GM19238 (cell line): Measurements from ENCODE around the gene POLE2.
"Not testable (repeated sequence)": the region's sequence is repeated elsewhere in the genome, so short reads cannot be mapped to it uniquely, and the experiment has no call there.

Experiments used
- DNase-seq: peaks from one replicate; pipeline ENCODE4 v3.0.0; 2011; ENCODE audit warnings: low spot score; ENCODE audit not compliant: insufficient read length

Gene POLE2

DNA sequence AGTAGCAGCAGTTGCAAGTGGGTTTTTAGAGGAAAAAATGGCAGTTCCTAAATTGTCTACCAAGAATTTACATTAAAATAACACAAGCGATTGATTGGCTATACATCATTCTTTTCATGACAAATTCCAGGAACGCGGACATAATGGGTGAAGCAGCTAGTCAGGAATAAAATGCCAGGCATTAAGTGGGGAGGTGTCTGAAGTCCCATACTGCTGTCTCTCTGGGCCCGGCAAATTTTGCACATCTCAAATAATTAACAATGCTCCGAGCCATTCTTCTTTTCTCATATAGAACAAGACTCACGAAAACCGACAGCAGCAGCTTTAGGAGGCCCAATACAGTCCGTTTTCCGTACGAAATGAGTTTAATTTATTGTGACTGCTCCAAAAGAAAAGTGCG is 68.3 kb downstream of the POLE2 start:
- DNase-seq: no peak

- DNase-seq: not testable (repeated sequence)
Measured at GRCh38 chr14:49619273-49619672, 68.7 kb downstream of the POLE2 start.

- no peak for DNase-seq
Measured at GRCh38 chr14:49617852-49618519, 70.0 kb downstream of the POLE2 start.

- no peak for DNase-seq
Measured at GRCh38 chr14:49615776-49616175, 72.2 kb downstream of the POLE2 start.

GRCh38 chr14:49614196-49614595 is 73.8 kb downstream of the POLE2 start:
- no peak for DNase-seq

- DNase-seq: no peak
Measured at GRCh38 chr14:49612671-49613070, 75.3 kb downstream of the POLE2 start.

- no peak for DNase-seq
Measured at GRCh38 chr14:49612251-49612650, 75.8 kb downstream of the POLE2 start.

DNA sequence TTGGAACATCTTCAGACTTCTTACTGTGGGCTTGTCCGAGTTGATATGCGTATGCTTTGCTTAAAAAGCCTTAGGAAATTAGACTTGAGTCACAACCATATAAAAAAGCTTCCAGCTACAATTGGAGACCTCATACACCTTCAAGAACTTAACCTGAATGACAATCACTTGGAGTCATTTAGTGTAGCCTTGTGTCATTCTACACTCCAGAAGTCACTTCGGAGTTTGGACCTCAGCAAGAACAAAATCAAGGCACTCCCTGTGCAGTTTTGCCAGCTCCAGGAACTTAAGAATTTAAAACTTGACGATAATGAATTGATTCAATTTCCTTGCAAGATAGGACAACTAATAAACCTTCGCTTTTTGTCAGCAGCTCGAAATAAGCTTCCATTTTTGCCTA is 80.4 kb downstream of the POLE2 start:
- DNase-seq: no peak

DNA sequence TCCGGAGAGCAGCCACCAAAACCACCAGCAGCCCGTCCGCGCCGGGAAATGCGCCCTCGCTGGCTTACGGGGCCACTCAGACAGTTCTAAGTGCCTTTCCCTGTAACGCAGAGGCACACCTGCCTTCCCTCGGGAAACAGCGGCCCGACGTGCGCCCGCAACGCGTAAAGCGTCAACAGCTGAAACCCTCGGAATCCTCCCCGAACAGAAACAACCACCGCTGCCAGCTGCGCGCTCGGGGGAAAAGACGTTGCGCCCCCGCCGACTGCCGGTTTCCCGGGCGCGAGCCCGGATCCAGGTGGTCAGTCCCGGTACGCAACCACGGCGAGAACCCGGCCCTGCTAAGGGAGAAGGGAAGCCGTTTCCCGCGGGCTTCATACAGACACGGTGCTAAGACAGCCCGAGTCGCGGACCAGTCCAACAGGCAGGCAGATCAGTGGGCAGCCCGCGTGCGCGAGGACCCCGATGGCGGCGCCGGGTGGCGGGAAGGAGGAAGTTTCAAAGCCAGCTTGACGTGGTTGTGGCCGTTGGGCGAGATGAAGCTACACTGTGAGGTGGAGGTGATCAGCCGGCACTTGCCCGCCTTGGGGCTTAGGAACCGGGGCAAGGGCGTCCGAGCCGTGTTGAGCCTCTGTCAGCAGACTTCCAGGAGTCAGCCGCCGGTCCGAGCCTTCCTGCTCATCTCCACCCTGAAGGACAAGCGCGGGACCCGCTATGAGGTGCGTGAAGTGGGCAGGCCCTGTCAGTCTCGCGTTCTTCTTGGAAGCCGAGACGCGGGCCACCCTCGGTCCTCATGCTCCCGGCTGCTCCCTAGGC is 89.3 kb downstream of the POLE2 start, which contains the start of gene LRR1:
TSS of gene LRR1 (plus strand) at position 456 of the 816 bp plus-strand sequence. CDS start at position 537, 81 bp downstream.
- peak; percentile 66 for DNase-seq

- DNase-seq: no peak
Measured at GRCh38 chr14:49598189-49598484, 89.9 kb downstream of the POLE2 start.

- no peak for DNase-seq
Measured at GRCh38 chr14:49594347-49595091, 93.5 kb downstream of the POLE2 start.
